Measurements from ENCODE around the gene PDLIM3.
"Not testable (repeated sequence)": the region's sequence is repeated elsewhere in the genome, so short reads cannot be mapped to it uniquely, and the experiment has no call there.

PDLIM3 gene

GRCh38 chr4:185550933-185551332 lies 15.6 kb upstream of the PDLIM3 start:
- DNase-seq: no peak

- no peak for DNase-seq
These were observed 13.9 kb upstream of the PDLIM3 start for GRCh38 chr4:185549095-185549639.

GRCh38 chr4:185548587-185548986 lies 13.3 kb upstream of the PDLIM3 start:
- DNase-seq: no peak

GRCh38 chr4:185546335-185546734 lies 11.0 kb upstream of the PDLIM3 start:
- DNase-seq: no peak

- DNase-seq: no peak
These were observed 7.5 kb upstream of the PDLIM3 start for GRCh38 chr4:185542626-185543315.

- no peak for DNase-seq
These were observed 6.0 kb upstream of the PDLIM3 start for GRCh38 chr4:185541251-185541727.

GRCh38 chr4:185540487-185541120 lies 5.3 kb upstream of the PDLIM3 start:
- DNase-seq: no peak

- no peak for DNase-seq
These were observed 4.7 kb upstream of the PDLIM3 start for GRCh38 chr4:185540040-185540439.

- DNase-seq: no peak
These were observed 3.5 kb upstream of the PDLIM3 start for GRCh38 chr4:185538806-185539205.

GRCh38 chr4:185536411-185536709 lies 1.1 kb upstream of the PDLIM3 start:
- DNase-seq: no peak

GRCh38 chr4:185535612-185536410 lies 504 bp upstream of the PDLIM3 start:
- no peak for DNase-seq

GRCh38 chr4:185534511-185534865 lies 819 bp downstream of the PDLIM3 start:
- DNase-seq: no peak

- DNase-seq: no peak
These were observed 2.4 kb downstream of the PDLIM3 start for GRCh38 chr4:185532795-185533324.

GRCh38 chr4:185532293-185532692 lies 3.0 kb downstream of the PDLIM3 start:
- no peak for DNase-seq

GRCh38 chr4:185531654-185532053 lies 3.7 kb downstream of the PDLIM3 start:
- not testable (repeated sequence) for DNase-seq

- DNase-seq: no peak
These were observed 5.9 kb downstream of the PDLIM3 start for GRCh38 chr4:185529413-185529812.

- no peak for DNase-seq
These were observed 10.1 kb downstream of the PDLIM3 start for GRCh38 chr4:185524888-185525863.

GRCh38 chr4:185523862-185524261 lies 11.4 kb downstream of the PDLIM3 start:
- no peak for DNase-seq

GRCh38 chr4:185522451-185522850 lies 12.9 kb downstream of the PDLIM3 start:
- DNase-seq: no peak

- no peak for DNase-seq
These were observed 15.2 kb downstream of the PDLIM3 start for GRCh38 chr4:185520119-185520518.

- DNase-seq: no peak
These were observed 16.8 kb downstream of the PDLIM3 start for GRCh38 chr4:185518494-185518893.

GRCh38 chr4:185518069-185518468 lies 17.2 kb downstream of the PDLIM3 start:
- DNase-seq: no peak

Data from activated T-cell treated with anti-CD3 and anti-CD28 coated beads, Interleukin-2, amount 50 U/mL, for 1 hour (primary cell).